Measurements from ENCODE around the gene KBTBD8.

The KBTBD8 gene

GRCh38 chr3:66997560-66998112 lies 471 bp upstream of the KBTBD8 start:
- peak; percentile 6 for DNase-seq

DNA sequence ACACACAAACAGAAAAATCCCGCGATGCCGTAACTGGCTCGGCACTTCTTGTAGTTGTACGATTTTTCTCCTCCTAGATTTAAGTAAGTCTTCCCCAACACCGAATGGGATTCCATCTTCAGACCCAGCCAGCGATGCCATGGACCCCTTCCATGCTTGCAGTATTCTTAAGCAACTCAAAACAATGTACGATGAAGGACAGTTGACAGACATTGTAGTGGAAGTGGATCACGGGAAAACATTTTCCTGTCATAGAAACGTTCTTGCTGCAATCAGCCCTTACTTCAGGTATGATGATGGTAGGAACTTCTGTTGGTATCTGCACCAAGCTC lies 763 bp downstream of the KBTBD8 start:
- no peak for DNase-seq

GRCh38 chr3:67000009-67000408 lies 1.9 kb downstream of the KBTBD8 start:
- DNase-seq: no peak

- no peak for DNase-seq
These were observed 3.2 kb downstream of the KBTBD8 start for GRCh38 chr3:67001086-67001861.

DNA sequence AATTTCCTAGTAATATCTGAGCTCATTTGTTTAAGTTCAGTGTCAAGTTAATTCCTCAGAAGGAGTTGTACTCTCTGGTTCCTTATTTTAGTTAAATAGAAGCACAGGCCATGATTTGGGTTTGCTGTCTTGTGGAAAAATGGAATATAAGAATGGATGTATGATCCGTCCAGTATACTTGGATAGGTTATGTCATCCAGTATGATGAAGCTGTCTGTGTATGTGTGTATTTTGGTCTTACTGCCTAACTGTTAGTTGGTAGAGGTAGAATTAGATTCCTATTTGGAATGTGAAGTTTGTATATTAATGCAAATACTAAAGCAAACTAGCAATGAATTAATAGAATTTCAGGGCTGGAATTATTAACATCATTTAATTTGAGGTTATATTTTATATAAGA lies 7.9 kb downstream of the KBTBD8 start:
- no peak for DNase-seq

DNA sequence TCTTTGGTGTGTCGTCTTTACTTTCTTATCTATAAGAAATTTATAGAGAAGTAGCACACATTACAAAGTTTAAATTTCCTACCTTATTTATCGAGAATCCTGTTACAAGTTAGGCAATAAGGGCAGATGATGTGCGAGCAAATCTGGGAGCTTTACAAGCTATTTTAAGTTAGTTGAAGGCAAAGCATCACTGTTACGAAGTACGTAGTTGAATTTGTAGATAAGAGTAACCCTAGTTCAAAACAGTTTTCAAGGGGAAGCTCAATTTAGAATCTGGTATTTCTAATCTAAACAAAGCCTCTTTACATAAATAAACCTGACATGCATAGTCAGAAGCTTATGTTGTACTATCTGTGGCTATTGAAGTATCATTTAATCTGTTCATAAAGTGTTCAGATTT lies 8.4 kb downstream of the KBTBD8 start:
- no peak for DNase-seq

GRCh38 chr3:67008388-67008787 lies 10.3 kb downstream of the KBTBD8 start:
- DNase-seq: no peak

DNA sequence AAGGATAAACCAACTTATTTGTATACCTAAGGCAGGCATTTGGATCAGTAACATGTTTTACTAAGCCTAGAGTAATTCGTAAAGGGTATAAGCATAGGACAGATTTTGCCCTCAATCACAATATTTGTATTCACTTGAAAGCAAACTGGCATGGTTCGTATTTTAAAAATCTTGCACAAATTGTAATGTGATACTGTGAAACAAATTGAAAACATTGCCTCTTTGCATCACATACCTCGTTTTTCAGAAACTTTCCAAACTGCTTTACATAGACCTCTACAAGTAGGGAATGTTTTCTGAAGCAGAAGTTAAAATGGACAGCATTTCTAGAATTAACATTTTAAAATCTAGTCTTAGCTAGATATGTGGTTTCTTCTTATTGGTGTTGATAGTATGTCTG lies 11.6 kb downstream of the KBTBD8 start:
- DNase-seq: no peak

- no peak for DNase-seq
These were observed 13.5 kb downstream of the KBTBD8 start for GRCh38 chr3:67011414-67012131.

DNA sequence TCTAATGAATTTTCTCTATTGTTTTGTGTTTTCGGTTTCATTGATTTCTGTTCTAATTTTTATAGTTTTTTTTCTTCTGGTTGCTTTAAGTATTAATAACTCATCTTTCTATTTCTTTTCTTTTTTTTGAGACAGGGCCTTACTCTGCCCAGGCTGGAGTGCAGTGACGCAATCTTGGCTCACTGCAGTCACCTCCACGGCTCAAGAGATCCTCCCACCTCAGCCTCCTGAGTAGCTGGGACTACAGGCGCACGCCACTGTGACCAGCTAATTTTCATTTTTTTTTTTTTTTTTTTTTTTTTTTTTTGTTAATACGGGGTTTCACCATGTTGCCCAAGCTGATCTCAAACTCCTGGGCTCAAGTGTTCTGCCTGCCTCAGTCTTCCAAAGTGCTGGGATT lies 14.5 kb downstream of the KBTBD8 start:
- DNase-seq: no peak

GRCh38 chr3:67015702-67016484 lies 17.8 kb downstream of the KBTBD8 start:
- DNase-seq: no peak

DNA sequence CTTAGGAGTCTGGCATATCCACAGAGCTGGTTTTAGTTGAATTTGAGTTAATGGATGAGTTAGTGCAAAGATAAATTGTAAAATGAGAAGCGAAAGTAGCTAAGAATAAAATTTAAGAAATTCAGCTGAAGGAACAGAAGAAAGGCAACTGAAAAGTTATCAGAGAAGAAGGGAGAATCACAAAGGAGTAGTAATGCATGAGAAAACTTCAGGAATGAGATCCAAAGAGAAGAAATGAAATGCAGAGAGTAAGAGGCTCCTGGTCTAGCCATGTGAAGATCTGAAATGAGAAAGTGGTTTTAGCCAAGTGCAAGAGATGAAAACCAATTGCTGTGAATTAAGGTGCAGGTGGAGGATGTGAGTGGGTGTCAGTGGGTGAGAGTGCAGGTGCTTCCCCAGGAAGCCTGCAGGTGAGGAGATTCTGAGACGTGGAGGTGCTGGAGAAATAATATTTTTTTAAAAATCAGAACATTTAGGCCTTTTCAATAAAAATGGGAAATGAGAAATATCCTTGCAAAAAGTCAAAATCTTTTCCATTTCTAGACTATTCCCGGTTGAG lies 18.5 kb downstream of the KBTBD8 start:
- no peak for DNase-seq

GRCh38 chr3:67017211-67017610 lies 19.1 kb downstream of the KBTBD8 start:
- DNase-seq: no peak

DNA sequence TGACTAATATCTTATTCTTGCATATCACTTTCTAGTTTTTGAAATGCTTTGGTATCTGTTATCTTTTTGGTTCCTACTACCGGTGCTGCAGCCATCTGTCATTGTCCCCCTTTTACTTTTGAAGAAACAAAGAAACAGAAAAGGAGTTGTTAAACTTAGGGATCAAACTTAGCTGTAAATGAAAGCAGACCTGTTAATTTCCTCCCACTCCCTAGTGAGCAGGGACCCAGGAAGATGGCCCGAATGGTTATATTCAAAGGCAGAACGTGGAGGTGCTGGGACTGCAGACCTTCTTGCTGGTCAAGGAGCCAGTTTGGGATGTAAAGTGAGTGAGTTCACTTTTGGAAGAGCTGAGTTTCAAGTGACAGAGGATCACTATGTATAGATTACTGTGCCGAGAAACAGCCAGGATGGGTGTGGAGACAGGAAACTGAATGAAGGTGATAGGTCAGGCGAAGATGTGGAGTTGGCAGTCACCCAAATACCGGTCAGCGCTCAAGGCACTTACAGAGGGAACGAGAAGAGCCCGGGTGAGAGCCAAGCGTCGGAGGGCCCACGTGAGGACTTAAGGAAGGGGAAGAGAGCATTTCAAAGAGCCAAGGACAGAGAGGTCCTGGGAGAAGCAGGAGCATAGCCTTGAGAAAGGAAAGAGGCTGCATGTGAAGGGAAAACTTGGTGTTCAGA lies 20.1 kb downstream of the KBTBD8 start:
- DNase-seq: no peak

GRCh38 chr3:67018789-67019526 lies 20.9 kb downstream of the KBTBD8 start:
- no peak for DNase-seq

DNA sequence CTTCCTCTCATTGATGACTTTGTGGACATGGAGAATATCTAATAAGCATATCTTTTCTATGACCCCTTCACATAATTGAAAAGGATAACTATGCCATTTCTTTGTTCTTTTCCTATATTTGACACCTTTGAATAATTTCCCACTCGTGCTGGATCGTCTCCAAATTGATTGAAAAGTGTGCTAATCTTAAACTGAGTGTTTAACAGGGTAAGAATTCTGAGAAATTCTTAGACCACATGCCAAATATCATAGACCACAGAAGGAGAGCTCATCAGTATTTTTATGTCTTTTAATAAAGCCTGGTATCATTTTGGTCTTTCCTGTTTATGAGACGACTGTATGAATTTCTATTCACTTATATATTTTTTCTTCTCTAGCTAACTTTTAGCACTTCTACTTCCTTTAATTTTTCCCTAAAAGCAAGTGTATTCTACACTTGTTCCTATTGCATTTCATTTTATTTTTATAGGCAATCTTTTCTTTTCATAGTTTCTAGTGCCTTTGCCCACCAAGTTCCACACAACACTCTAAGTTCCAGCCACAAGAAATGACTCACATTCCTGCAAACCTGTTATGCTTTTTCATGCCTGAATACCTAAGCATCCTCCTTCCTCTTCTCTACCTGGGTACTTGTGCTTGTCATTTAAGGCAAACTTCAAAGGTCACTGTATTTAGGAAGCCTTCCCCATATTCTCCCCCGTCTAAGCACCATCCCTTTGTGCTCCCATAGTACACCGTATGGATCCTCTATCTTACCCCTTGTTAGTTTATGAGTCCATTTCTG lies 30.1 kb downstream of the KBTBD8 start:
- no peak for DNase-seq

DNA sequence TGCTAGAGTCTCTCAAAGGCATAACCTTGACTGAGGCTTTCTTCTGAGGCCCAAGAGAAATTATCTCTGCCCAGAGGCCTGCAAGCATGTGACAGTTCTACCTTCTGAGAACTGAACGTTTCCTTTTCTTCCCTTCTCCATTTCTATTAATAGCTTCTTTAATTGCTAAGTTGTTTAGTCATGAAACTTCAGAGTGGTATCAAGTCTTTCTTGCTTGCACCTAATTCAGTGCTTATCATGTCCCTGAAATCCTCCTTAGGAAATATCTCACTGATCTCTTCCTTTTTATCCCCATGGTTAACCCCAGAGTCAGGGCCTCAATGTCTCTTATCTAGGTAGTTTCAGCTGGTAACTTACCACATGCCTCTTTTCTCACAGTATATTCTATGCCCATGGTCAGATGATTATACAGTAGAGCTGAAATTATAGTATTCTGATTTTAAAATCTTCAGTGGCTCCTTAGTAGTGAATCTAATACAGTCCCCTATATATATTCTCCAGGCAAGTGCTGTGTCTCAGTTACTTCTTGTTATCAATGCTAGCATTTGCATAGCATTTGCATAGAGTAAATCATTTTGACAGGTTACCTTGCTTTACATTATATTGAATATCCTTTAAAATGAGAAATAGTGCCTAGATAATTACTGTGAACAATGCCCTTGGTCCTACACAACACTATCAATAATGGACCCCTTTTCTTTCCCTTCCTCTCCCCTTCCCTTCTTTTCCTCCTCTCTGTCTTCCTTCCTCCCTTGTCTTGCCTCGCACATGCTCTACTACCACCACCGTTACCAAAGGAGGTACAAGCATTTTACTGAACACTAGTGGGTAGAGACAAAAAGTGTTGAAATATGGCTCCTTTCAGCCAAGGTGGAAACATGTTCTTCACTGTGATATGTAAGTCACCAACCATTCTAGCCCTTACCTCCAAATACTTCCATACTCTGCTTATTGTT lies 33.0 kb downstream of the KBTBD8 start:
- DNase-seq: no peak

DNA sequence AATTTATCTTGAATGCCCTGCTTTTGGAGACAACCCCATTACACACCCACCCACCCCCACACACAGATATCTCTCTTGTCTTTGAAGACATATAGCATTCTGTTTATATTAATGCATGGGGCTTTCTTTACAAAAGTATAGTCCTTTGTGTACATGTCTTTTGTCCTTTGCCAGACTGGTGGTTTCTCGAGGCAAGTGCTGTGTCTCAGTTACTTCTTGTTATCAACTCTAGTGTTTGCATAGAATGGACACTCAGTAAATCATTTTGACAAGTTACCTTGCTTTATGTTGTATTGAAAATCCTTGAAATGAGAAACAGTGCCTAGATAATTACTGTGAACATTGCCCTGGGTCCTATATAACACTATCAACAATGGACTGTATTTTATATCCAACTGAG lies 33.9 kb downstream of the KBTBD8 start:
- no peak for DNase-seq

- DNase-seq: no peak
These were observed 35.0 kb downstream of the KBTBD8 start for GRCh38 chr3:67033079-67033478.

GRCh38 chr3:67034371-67034770 lies 36.3 kb downstream of the KBTBD8 start:
- DNase-seq: no peak
